Smooth muscle cell (in vitro differentiated cells): Measurements from ENCODE around the gene PLD1. TPM values are rescaled to one million over a fixed set of nuclear protein-coding genes. Genes with fewer than 3 reads are reported as not detected.

Experiments used
- DNase-seq: peaks from one replicate; lab custom pipeline; 2025; ENCODE audit not compliant: unreplicated experiment; lab: John Stamatoyannopoulos, UW
- H2AFZ ChIP-seq: fragments of 200-600 bp; sonication (generic); 2 replicates; pipeline ENCODE4 v1.6.0; 2016; ENCODE audit warnings: antibody characterized with exemption, low read depth, mild to moderate bottlenecking
- H3F3A ChIP-seq: fragments of 200-600 bp; sonication (generic); 2 replicates; pipeline ENCODE4 v1.6.0; 2017; ENCODE audit warnings: antibody characterized with exemption, low read depth
- H3K27ac ChIP-seq: fragments of 200-600 bp; sonication (generic); 2 replicates; pipeline ENCODE4 v1.5.1; 2016; ENCODE audit warnings: low read depth, mild to moderate bottlenecking
- H3K27me3 ChIP-seq: fragments of 200-600 bp; sonication (generic); 2 replicates; pipeline ENCODE4 v1.6.1; 2016; ENCODE audit warnings: low read depth, mild to moderate bottlenecking
- H3K36me3 ChIP-seq: fragments of 200-600 bp; sonication (generic); 2 replicates; pipeline ENCODE4 v1.5.1; 2016; ENCODE audit warnings: low read depth
- H3K4me1 ChIP-seq: fragments of 200-600 bp; sonication (generic); 2 replicates; pipeline ENCODE4 v1.5.1; 2016; ENCODE audit warnings: low read depth
- H3K4me2 ChIP-seq: fragments of 200-600 bp; sonication (generic); 2 replicates; pipeline ENCODE4 v1.6.0; 2016; ENCODE audit warnings: mild to moderate bottlenecking
- H3K4me3 ChIP-seq: fragments of 200-600 bp; sonication (generic); 2 replicates; pipeline ENCODE4 v1.5.1; 2016; ENCODE audit warnings: mild to moderate bottlenecking
- H3K79me2 ChIP-seq: fragments of 200-600 bp; sonication (generic); 2 replicates; pipeline ENCODE4 v1.6.0; 2016; ENCODE audit warnings: low read depth, mild to moderate bottlenecking
- H3K9ac ChIP-seq: fragments of 200-600 bp; sonication (generic); 2 replicates; pipeline ENCODE4 v1.6.0; 2016; ENCODE audit warnings: low read depth
- H3K9me3 ChIP-seq: fragments of 200-600 bp; sonication (generic); replicated peaks from 2 replicates; pipeline ENCODE4 v1.5.1; 2016; ENCODE audit warnings: low read depth
- H4K20me1 ChIP-seq: fragments of 200-600 bp; sonication (generic); 2 replicates; pipeline ENCODE4 v1.6.0; 2016; ENCODE audit warnings: low read depth
- CTCF ChIP-seq: fragments of 200-600 bp; sonication (generic); IDR thresholded peaks from 2 replicates; pipeline ENCODE4 v1.5.1; 2017; ENCODE audit warnings: borderline replicate concordance, mild to moderate bottlenecking, antibody characterized with exemption; ENCODE audit not compliant: insufficient read depth, poor library complexity, severe bottlenecking
- WGBS: methylation state at CpG from one replicate; pipeline ENCODE4 v1.1.7; 2016; ENCODE audit warnings: low lambda C conversion rate; 5-methylcytosine and 5-hydroxymethylcytosine counted together
- polyA plus RNA-seq: library from polyadenylated mRNA; unstranded; fragments of >200 nt; fragmentation: Nextera tagmentation; extraction: Ambion mirVana; gene quantifications from 2 replicates; pipeline ENCODE4 v1.2.1, GENCODE V29; 2016
- total RNA-seq: library from RNA; depleted of rRNA; stranded (reverse); fragments of >200 nt; gene quantifications from 2 replicates; pipeline ENCODE4 v1.2.3, GENCODE V29; 2014

Gene PLD1
- total and polyA plus RNA-seq, 2 experiments from 2014 or later: 15.2 to 36.1 TPM

GRCh38 chr3:171752329-171752728 lies 58.0 kb downstream of the PLD1 start:
- H2AFZ ChIP-seq: no peak overlapping the region
- 91% methylated on average over 2 of the region's 2 CpGs for WGBS
- H4K20me1 ChIP-seq: peaks cover 29% of the 10 kb centered on the region
- no peaks in the 10 kb centered on the region for H3K9me3 ChIP-seq
- no peaks in the 10 kb centered on the region for H3K36me3 ChIP-seq
- no peaks in the 10 kb centered on the region for H3F3A ChIP-seq
- no peak for TF ChIP-seq CTCF
- H3K27ac ChIP-seq: peak overlapping the region; percentile 92
- no peak overlapping the region for H3K4me3 ChIP-seq
- H3K9ac ChIP-seq: no peak overlapping the region
- no peak for DNase-seq
- no peaks in the 10 kb centered on the region for H3K27me3 ChIP-seq
- H3K4me2 ChIP-seq: peak overlapping the region; percentile 4
- peaks cover 14% of the 10 kb centered on the region for H3K4me1 ChIP-seq
- peaks cover 78% of the 10 kb centered on the region for H3K79me2 ChIP-seq

GRCh38 chr3:171749124-171749523 lies 61.2 kb downstream of the PLD1 start:
- no peaks in the 10 kb centered on the region for H3F3A ChIP-seq
- TF ChIP-seq CTCF: no peak
- no peak overlapping the region for H3K9ac ChIP-seq
- no peaks in the 10 kb centered on the region for H3K9me3 ChIP-seq
- H3K79me2 ChIP-seq: peaks cover 66% of the 10 kb centered on the region
- H3K4me1 ChIP-seq: peaks cover 14% of the 10 kb centered on the region
- peak overlapping the region; percentile 65 for H3K4me2 ChIP-seq
- H3K27ac ChIP-seq: peak overlapping the region; percentile 54
- no peak overlapping the region for H2AFZ ChIP-seq
- WGBS: 12% methylated on average over 1 of the region's 1 CpG
- H4K20me1 ChIP-seq: peaks cover 23% of the 10 kb centered on the region
- H3K36me3 ChIP-seq: no peaks in the 10 kb centered on the region
- no peak overlapping the region for H3K4me3 ChIP-seq
- no peaks in the 10 kb centered on the region for H3K27me3 ChIP-seq
- DNase-seq: no peak

GRCh38 chr3:171748064-171748924 lies 62.0 kb downstream of the PLD1 start:
- no peak for DNase-seq
- TF ChIP-seq CTCF: no peak
- Histone ChIP-seq H3K4me1 (peaks cover 14% of the 10 kb centered on the region), H3K79me2 (peaks cover 67% of the 10 kb centered on the region), H3K27ac (peak overlapping the region; percentile 54), H3K36me3 (no peaks in the 10 kb centered on the region), H3K4me2 (peak overlapping the region; percentile 65), H2AFZ (no peak overlapping the region), H4K20me1 (peaks cover 28% of the 10 kb centered on the region), H3K4me3 (no peak overlapping the region), H3K27me3 (no peaks in the 10 kb centered on the region), H3F3A (no peaks in the 10 kb centered on the region), H3K9ac (peak overlapping the region; percentile 23), H3K9me3 (no peaks in the 10 kb centered on the region)
- 43% methylated on average over 7 of the region's 7 CpGs for WGBS
